Left lung (tissue), 10 donors: ENCODE measurements around the gene TBL3. TPM values are rescaled to one million over a fixed set of nuclear protein-coding genes. Genes with fewer than 3 reads are reported as not detected.

Experiments used
- ATAC-seq: fragments of 200-7000 bp; cut with Tn5 transposase; one replicate; pipeline ENCODE4 v1.9.1; 2020; ENCODE audit warnings: moderate library complexity
- DNase-seq, 4 donors: peaks; one replicate each; pipeline ENCODE4 v3.0.0-alpha.2; 2013 to 2020
- H3K27ac ChIP-seq, 2 donors: fragments of 200-600 bp; sonication (generic) in 1 of 2; one replicate each; pipeline versions ENCODE4 v1.5.0 to v1.8.0; 2020 to 2021
- H3K27me3 ChIP-seq, 2 donors: fragments of 200-600 bp; sonication (generic) in 1 of 2; one replicate each; pipeline versions ENCODE4 v1.5.0 to v1.8.0; 2020 to 2021
- H3K36me3 ChIP-seq, 2 donors: fragments of 200-600 bp; sonication (generic) in 1 of 2; one replicate each; pipeline versions ENCODE4 v1.5.0 to v1.8.0; 2020 to 2021
- H3K4me1 ChIP-seq, 2 donors: fragments of 200-600 bp; one replicate each; pipeline ENCODE4 v1.8.0; 2021
- H3K4me3 ChIP-seq, 2 donors: fragments of 200-600 bp; sonication (generic) in 1 of 2; one replicate each; pipeline versions ENCODE4 v1.5.0 to v1.8.0; 2020 to 2021; ENCODE audit warnings: mild to moderate bottlenecking in 1 of 2
- H3K9me3 ChIP-seq, 2 donors: fragments of 200-600 bp; sonication (generic) in 1 of 2; one replicate each; pipeline versions ENCODE4 v1.5.0 to v1.8.0; 2020 to 2021
- CTCF ChIP-seq, 2 donors: fragments of 200-600 bp; sonication (generic) in 1 of 2; IDR thresholded peaks; one replicate each; pipeline versions ENCODE4 v1.5.0 to v1.8.0; 2021; ENCODE audit warnings: antibody characterized with exemption in 2 of 2
- intact Hi-C, 2 donors: fragments of 100-400 bp; cut with DNase I; formaldehyde crosslinking; loops; one replicate each; pipeline versions ENCODE4 v1.11.2 to v1.14.2; 2022
- polyA plus RNA-seq, 6 donors: library from polyadenylated mRNA; unstranded; fragments of 120-200 nt; gene quantifications; one replicate each; pipeline ENCODE4 v1.2.1, GENCODE V29; 2013; ENCODE audit not compliant: insufficient read length in 6 of 6
- total RNA-seq, 2 donors: library from RNA; stranded (reverse); fragmentation: NEBNext Ultra II Directional; extraction: Animal tissue kit (Norgen Biotek cat#: 25700); gene quantifications; one replicate each; pipeline ENCODE4 v1.2.1, GENCODE V29; 2021
- donor health status: DM: no; HTN: yes; CAD: no.
- donor health status: DM: no; HTN: no; CAD: no.

The TBL3 gene
- total and polyA plus RNA-seq, 8 donors, result 25.8 to 38.8 (median 31.0) TPM

GRCh38 chr16:2005646-2006045, 33.8 kb downstream of the TBL3 start:
- Histone ChIP-seq H3K4me1 (peaks cover 39 to 66% of the 10 kb centered on the region in 2 donors), H3K36me3 (peaks cover 0 to 29% of the 10 kb centered on the region in 2 donors), H3K27me3 (no peaks in the 10 kb centered on the region), H3K9me3 (no peaks in the 10 kb centered on the region), H3K27ac (no peak overlapping the region), H3K4me3 (no peak overlapping the region)
- no peak for ATAC-seq
- no peak for TF ChIP-seq CTCF (IDR thresholded peaks at IDR 0.05)
- DNase-seq, result peak in 1 of 4 donors; percentile 73
- intact Hi-C loops, result no loop called here

- H3K4me1 ChIP-seq, result peaks cover 40 to 68% of the 10 kb centered on the region in 2 donors
Observed at GRCh38 chr16:2006317-2006716, 34.5 kb downstream of the TBL3 start.

GRCh38 chr16:2007081-2007836, 35.4 kb downstream of the TBL3 start:
- Histone ChIP-seq H3K36me3 (peaks cover 0 to 13% of the 10 kb centered on the region in 2 donors), H3K9me3 (no peaks in the 10 kb centered on the region), H3K27ac (no peak overlapping the region), H3K4me3 (peak overlapping the region in 1 of 2 donors; percentile 98), H3K27me3 (no peaks in the 10 kb centered on the region), H3K4me1 (peaks cover 40 to 68% of the 10 kb centered on the region in 2 donors)
- intact Hi-C loops, result no loop called here
- DNase-seq (peak in 1 of 4 donors; percentile 68), ATAC-seq (no peak)
- TF ChIP-seq CTCF (IDR thresholded peaks at IDR 0.05), result no peak

More at GRCh38 chr16:2006317-2006716, 34.5 kb downstream of the TBL3 start:
- H3K9me3 ChIP-seq, result no peaks in the 10 kb centered on the region
- no peak for TF ChIP-seq CTCF (IDR thresholded peaks at IDR 0.05)
- H3K4me3 ChIP-seq, result no peak overlapping the region
- no peak for ATAC-seq
- H3K27ac ChIP-seq, result no peak overlapping the region
- H3K36me3 ChIP-seq, result peaks cover 0 to 22% of the 10 kb centered on the region in 2 donors
- intact Hi-C loops, result no loop called here
- H3K27me3 ChIP-seq, result no peaks in the 10 kb centered on the region
- no peak for DNase-seq

GRCh38 chr16:2008009-2008526, 36.2 kb downstream of the TBL3 start:
- Histone ChIP-seq H3K27me3 (no peaks in the 10 kb centered on the region), H3K36me3 (peaks cover 0 to 4% of the 10 kb centered on the region in 2 donors), H3K27ac (peak overlapping the region in 1 of 2 donors; percentile 93), H3K9me3 (no peaks in the 10 kb centered on the region), H3K4me1 (peaks cover 40 to 68% of the 10 kb centered on the region in 2 donors), H3K4me3 (peak overlapping the region in 1 of 2 donors; percentile 98)
- no peak for TF ChIP-seq CTCF (IDR thresholded peaks at IDR 0.05)
- ATAC-seq, result no peak
- intact Hi-C loops, result no loop called here
- peak in 1 of 4 donors; percentile 76 for DNase-seq

GRCh38 chr16:2008631-2009163, 36.8 kb downstream of the TBL3 start:
- H3K9me3 ChIP-seq, result no peaks in the 10 kb centered on the region
- peak overlapping the region; percentile 68 to 98 for H3K4me3 ChIP-seq
- DNase-seq, result peak in 1 of 4 donors; percentile 77
- H3K4me1 ChIP-seq, result peaks cover 40 to 63% of the 10 kb centered on the region in 2 donors
- no peak for TF ChIP-seq CTCF (IDR thresholded peaks at IDR 0.05)
- no peaks in the 10 kb centered on the region for H3K36me3 ChIP-seq
- H3K27me3 ChIP-seq, result no peaks in the 10 kb centered on the region
- intact Hi-C loops, result no loop called here
- ATAC-seq, result no peak
- H3K27ac ChIP-seq, result peak overlapping the region; percentile 57 to 93
